ENCODE results near the gene CCDC27.

GRCh38 chr1:3743826-3744225, 8.4 kb upstream of the CCDC27 start:
- TF ChIP-seq CTCF (IDR thresholded peaks at IDR 0.05; ENCODE audit: insufficient read depth, low read depth, low read length) (no peak), EZH2 (IDR thresholded peaks at IDR 0.05; ENCODE audit: insufficient read depth, low read length) (no peak)
